Osteocyte (in vitro differentiated cells): ENCODE results near the gene GNA12. TPM values are rescaled to one million over a fixed set of nuclear protein-coding genes. Genes with fewer than 3 reads are reported as not detected.

Experiments used
- DNase-seq: peaks from one replicate; pipeline ENCODE4 v3.0.0; 2021; ENCODE audit warnings: mixed read lengths; ENCODE audit not compliant: unreplicated experiment; ENCODE audit errors: extremely low spot score
- H3K27ac Mint-ChIP-seq: one replicate; pipeline ENCODE4 v1.8.0; 2021; ENCODE audit warnings: mild to moderate bottlenecking, mixed read lengths; ENCODE audit not compliant: unreplicated experiment
- H3K27me3 Mint-ChIP-seq: one replicate; pipeline ENCODE4 v1.8.0; 2021; ENCODE audit warnings: mixed read lengths; ENCODE audit not compliant: unreplicated experiment
- H3K36me3 Mint-ChIP-seq: one replicate; pipeline ENCODE4 v1.8.0; 2021; ENCODE audit warnings: mixed read lengths; ENCODE audit not compliant: unreplicated experiment
- H3K4me1 Mint-ChIP-seq: one replicate; pipeline ENCODE4 v1.8.0; 2021; ENCODE audit warnings: mixed read lengths; ENCODE audit not compliant: unreplicated experiment
- H3K4me3 Mint-ChIP-seq: one replicate; pipeline ENCODE4 v1.8.0; 2021; ENCODE audit warnings: mild to moderate bottlenecking, moderate library complexity, mixed read lengths; ENCODE audit not compliant: unreplicated experiment
- H3K9me3 Mint-ChIP-seq: one replicate; pipeline ENCODE4 v1.8.0; 2021; ENCODE audit warnings: mixed read lengths; ENCODE audit not compliant: unreplicated experiment
- total RNA-seq: library from RNA; stranded (reverse); gene quantifications from 2 replicates; pipeline ENCODE4 v1.2.1, GENCODE V29; 2021
- TF ChIP-seq, protein P1 (sequence below): fragments of 200-600 bp; sonication (generic); IDR thresholded peaks from 2 replicates; pipeline ENCODE4 v1.5.0; 2021; ENCODE audit warnings: antibody characterized with exemption, mild to moderate bottlenecking, moderate library complexity

The GNA12 gene
- total RNA-seq, 1 donor from 2014 or later: 69.5 TPM

DNA sequence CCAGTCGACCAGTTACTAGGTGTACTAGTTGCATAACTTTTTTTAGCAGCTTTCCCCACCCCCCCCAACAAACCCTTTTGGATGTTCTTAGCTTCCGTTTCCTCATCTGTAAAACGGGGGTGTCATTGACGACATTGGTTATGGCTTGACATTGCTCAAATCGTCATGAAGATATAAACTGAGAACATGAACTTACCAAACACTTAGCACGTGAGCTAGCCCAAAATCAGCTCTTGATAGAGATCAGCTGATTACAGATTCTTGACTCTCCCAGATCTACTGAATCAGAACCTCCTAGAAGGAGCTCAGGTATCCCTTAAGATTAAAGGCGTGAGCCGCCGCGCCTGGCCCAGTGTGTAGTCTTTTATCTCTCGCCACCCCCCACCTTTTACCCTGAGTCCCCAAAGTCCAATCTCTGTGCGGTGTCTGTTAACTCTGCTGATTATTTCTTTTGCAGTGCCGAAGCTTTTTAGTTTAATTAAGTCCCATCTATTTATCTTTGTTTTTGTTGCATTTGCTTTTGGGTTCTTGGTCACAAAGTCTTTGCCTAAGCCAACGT is 1.0 kb upstream of the GNA12 start:
- no peak for DNase-seq
- Mint-ChIP-seq H3K36me3 (peaks cover 12% of the 10 kb centered on the region), H3K27ac (no peak overlapping the region), H3K4me1 (peaks cover 33% of the 10 kb centered on the region), H3K4me3 (peak overlapping the region; percentile 74), H3K9me3 (no peaks in the 10 kb centered on the region), H3K27me3 (no peaks in the 10 kb centered on the region)
- TF ChIP-seq, protein P1, sequence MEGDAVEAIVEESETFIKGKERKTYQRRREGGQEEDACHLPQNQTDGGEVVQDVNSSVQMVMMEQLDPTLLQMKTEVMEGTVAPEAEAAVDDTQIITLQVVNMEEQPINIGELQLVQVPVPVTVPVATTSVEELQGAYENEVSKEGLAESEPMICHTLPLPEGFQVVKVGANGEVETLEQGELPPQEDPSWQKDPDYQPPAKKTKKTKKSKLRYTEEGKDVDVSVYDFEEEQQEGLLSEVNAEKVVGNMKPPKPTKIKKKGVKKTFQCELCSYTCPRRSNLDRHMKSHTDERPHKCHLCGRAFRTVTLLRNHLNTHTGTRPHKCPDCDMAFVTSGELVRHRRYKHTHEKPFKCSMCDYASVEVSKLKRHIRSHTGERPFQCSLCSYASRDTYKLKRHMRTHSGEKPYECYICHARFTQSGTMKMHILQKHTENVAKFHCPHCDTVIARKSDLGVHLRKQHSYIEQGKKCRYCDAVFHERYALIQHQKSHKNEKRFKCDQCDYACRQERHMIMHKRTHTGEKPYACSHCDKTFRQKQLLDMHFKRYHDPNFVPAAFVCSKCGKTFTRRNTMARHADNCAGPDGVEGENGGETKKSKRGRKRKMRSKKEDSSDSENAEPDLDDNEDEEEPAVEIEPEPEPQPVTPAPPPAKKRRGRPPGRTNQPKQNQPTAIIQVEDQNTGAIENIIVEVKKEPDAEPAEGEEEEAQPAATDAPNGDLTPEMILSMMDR: no peak

DNA sequence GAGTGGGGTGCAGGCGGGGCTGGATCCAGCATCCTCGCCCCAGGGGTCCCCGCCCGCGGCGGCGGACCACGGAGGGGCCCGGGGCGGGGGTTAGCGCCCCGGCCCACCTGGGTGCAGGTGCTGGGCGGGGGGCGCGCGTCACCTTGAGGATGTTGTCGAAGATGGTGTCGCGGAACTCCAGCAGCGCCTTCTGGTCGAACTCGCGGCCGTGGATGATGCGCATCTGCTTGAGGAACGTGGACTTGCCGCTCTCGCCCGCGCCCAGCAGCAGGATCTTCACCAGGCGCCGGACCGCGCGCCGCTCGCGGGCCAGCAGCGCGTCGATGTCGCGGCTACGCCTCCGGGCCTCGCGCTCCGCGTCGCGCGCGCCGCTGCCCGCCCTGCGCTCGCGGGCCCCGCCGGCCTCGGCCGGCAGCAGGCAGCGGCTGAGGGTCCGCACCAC is 376 bp downstream of the GNA12 start:
- Mint-ChIP-seq H3K9me3 (no peaks in the 10 kb centered on the region), H3K4me3 (peak overlapping the region; percentile 57), H3K27ac (no peak overlapping the region), H3K36me3 (peaks cover 19% of the 10 kb centered on the region), H3K4me1 (peaks cover 40% of the 10 kb centered on the region), H3K27me3 (no peaks in the 10 kb centered on the region)
- no peak for DNase-seq
- TF ChIP-seq, protein P1: no peak

DNA sequence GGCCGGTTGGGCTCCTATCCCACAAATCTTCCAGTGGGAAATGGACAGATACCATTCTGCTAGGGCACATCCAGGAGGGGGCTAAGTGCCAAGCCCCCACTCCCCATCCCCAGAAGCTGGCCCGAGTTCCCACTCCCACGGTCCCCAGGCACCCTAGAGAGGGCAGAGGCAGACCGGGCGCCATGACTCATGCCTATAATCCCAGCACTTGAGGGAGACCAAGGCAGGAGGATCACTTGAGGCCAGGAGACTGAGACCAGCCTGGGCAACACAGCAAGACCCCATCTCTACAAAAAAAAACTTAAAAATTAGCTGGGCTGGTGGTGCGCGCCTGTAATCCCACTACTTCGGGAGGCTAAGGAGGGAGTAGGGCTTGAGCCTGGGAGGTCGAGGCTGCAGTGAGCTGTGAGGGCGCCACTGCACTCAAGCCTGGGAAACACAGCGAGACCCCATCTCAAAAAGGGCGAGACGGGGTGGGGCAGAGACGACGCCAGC is 870 bp downstream of the GNA12 start:
- TF ChIP-seq, protein P1: no peak
- Mint-ChIP-seq H3K4me3 (peak overlapping the region; percentile 83), H3K27ac (peak overlapping the region; percentile 72), H3K4me1 (peaks cover 45% of the 10 kb centered on the region), H3K27me3 (no peaks in the 10 kb centered on the region), H3K36me3 (peaks cover 22% of the 10 kb centered on the region), H3K9me3 (no peaks in the 10 kb centered on the region)
- DNase-seq: no peak

DNA sequence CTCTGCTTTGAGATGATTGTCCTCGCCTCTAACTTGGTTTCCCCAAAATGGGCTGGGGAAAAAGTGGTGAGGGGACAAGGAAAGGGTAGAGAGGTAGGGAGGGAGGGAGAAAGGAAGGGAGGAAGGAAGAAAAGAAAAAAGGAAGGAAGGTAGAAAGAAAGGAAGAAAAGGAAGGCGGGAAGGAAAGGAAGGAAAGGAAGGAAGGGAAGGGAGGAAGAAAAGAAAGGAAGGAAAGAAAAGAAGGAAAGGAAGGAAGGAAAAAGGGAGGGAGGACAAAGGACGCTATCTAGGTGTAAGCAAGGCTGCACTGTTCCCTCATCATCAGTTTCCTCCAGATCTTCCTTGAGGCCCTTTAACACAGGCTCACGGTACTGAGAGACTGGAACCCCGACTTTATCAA is 2.2 kb downstream of the GNA12 start:
- no peaks in the 10 kb centered on the region for H3K27me3 Mint-ChIP-seq
- DNase-seq: no peak
- peak overlapping the region; percentile 83 for H3K4me3 Mint-ChIP-seq
- H3K36me3 Mint-ChIP-seq: peaks cover 25% of the 10 kb centered on the region
- peak overlapping the region; percentile 56 for H3K27ac Mint-ChIP-seq
- peaks cover 53% of the 10 kb centered on the region for H3K4me1 Mint-ChIP-seq
- no peaks in the 10 kb centered on the region for H3K9me3 Mint-ChIP-seq
- TF ChIP-seq, protein P1: no peak

DNA sequence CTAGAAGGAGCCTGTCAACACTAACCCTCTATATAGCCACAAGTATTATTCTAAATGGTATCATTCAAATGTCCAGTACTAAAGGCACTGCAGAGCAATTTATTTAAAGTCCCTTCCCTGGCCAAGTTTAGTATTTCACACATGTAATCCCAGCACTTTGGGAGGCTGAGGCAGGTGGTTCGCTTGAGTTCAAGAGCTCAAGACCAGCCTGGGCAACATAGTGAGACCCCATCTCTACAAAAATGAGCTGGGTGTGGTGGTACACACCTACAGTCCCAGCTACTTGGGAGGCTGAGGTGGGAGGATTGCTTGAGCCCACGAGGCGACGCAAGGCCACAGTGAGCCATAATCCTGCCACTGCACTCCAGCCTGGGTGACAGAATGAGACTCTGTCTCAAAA is 3.6 kb downstream of the GNA12 start:
- H3K4me3 Mint-ChIP-seq: no peak overlapping the region
- peaks cover 31% of the 10 kb centered on the region for H3K36me3 Mint-ChIP-seq
- H3K9me3 Mint-ChIP-seq: no peaks in the 10 kb centered on the region
- peak overlapping the region; percentile 56 for H3K27ac Mint-ChIP-seq
- TF ChIP-seq, protein P1: no peak
- DNase-seq: no peak
- peaks cover 58% of the 10 kb centered on the region for H3K4me1 Mint-ChIP-seq
- H3K27me3 Mint-ChIP-seq: no peaks in the 10 kb centered on the region
